GM23338 (cell line): ENCODE data around the gene ARHGAP10. TPM values are rescaled to one million over a fixed set of nuclear protein-coding genes. Genes with fewer than 3 reads are reported as not detected.

Source experiments
- ATAC-seq: fragments of 200-7000 bp; cut with Tn5 transposase; 3 replicates; pipeline ENCODE4 v1.9.1; 2020
- DNase-seq: peaks from one replicate; pipeline ENCODE4 v3.0.0-alpha.2; 2015; ENCODE audit warnings: low spot score
- H2AFZ ChIP-seq: fragments of 200-600 bp; sonication (generic); 2 replicates; pipeline ENCODE4 v1.8.0; 2016; ENCODE audit warnings: antibody characterized with exemption, mild to moderate bottlenecking, moderate library complexity
- H3F3A ChIP-seq: fragments of 200-600 bp; sonication (generic); replicated peaks from 2 replicates; pipeline ENCODE4 v1.8.0; 2017; ENCODE audit warnings: antibody characterized with exemption, mixed run types, low read depth
- H3K27ac ChIP-seq: fragments of 200-600 bp; sonication (generic); 2 replicates; pipeline ENCODE4 v1.6.1; 2016; ENCODE audit warnings: low read depth
- H3K27me3 ChIP-seq: fragments of 200-600 bp; sonication (generic); 2 replicates; pipeline ENCODE4 v1.8.0; 2016; ENCODE audit warnings: mild to moderate bottlenecking, mixed run types, moderate library complexity; ENCODE audit not compliant: insufficient read depth
- H3K36me3 ChIP-seq: fragments of 200-600 bp; sonication (generic); 2 replicates; pipeline ENCODE4 v1.8.0; 2016; ENCODE audit warnings: mild to moderate bottlenecking; ENCODE audit not compliant: insufficient read depth
- H3K4me1 ChIP-seq: fragments of 200-600 bp; sonication (generic); 2 replicates; pipeline ENCODE4 v1.8.0; 2016; ENCODE audit warnings: mild to moderate bottlenecking, moderate library complexity; ENCODE audit not compliant: insufficient read depth
- H3K4me2 ChIP-seq: fragments of 200-600 bp; sonication (generic); 2 replicates; pipeline ENCODE4 v1.7.1; 2017; ENCODE audit warnings: mixed run types
- H3K4me3 ChIP-seq: fragments of 200-600 bp; sonication (generic); 2 replicates; pipeline ENCODE4 v1.6.1; 2016; ENCODE audit warnings: mixed run types
- H3K79me2 ChIP-seq: fragments of 200-600 bp; sonication (generic); replicated peaks from 2 replicates; pipeline ENCODE4 v1.8.0; 2017; ENCODE audit warnings: mild to moderate bottlenecking; ENCODE audit not compliant: insufficient read depth
- H3K9me2 ChIP-seq: fragments of 200-600 bp; sonication (generic); 2 replicates; pipeline ENCODE4 v1.8.0; 2017; ENCODE audit not compliant: insufficient read depth
- H4K20me1 ChIP-seq: fragments of 200-600 bp; sonication (generic); replicated peaks from 2 replicates; pipeline ENCODE4 v1.8.0; 2017; ENCODE audit warnings: mild to moderate bottlenecking; ENCODE audit not compliant: insufficient read depth
- H3K27ac Mint-ChIP-seq: 2 replicates; pipeline ENCODE4 v1.8.0; 2020; ENCODE audit warnings: inconsistent platforms, mild to moderate bottlenecking, moderate library complexity, mixed read lengths
- H3K27me3 Mint-ChIP-seq: 3 replicates; pipeline ENCODE4 v1.8.0; 2022; ENCODE audit warnings: low read depth, mild to moderate bottlenecking, moderate library complexity, mixed read lengths, inconsistent platforms; ENCODE audit not compliant: insufficient read depth, poor library complexity
- H3K36me3 Mint-ChIP-seq: 3 replicates; pipeline ENCODE4 v1.8.0; 2021; ENCODE audit warnings: low read depth, mild to moderate bottlenecking, inconsistent platforms, moderate library complexity, mixed read lengths
- H3K4me1 Mint-ChIP-seq: 3 replicates; pipeline ENCODE4 v1.8.0; 2020; ENCODE audit warnings: mild to moderate bottlenecking, inconsistent platforms, mixed read lengths
- H3K4me3 Mint-ChIP-seq: 3 replicates; pipeline ENCODE4 v1.8.0; 2021; ENCODE audit warnings: moderate library complexity, mild to moderate bottlenecking, inconsistent platforms, mixed read lengths
- H3K9me3 Mint-ChIP-seq: 3 replicates; pipeline ENCODE4 v1.8.0; 2020; ENCODE audit warnings: moderate library complexity, mild to moderate bottlenecking, inconsistent platforms, mixed read lengths
- CREB1 ChIP-seq: fragments of 250-450 bp; sonication (Bioruptor Pico); IDR thresholded peaks from 2 replicates; pipeline ENCODE4 v1.5.0; 2020; ENCODE audit warnings: low read depth, mild to moderate bottlenecking, moderate library complexity
- EZH2 ChIP-seq: fragments of 200-600 bp; sonication (generic); IDR thresholded peaks from one replicate; pipeline ENCODE4 v1.8.0; 2017; ENCODE audit warnings: antibody characterized with exemption, mild to moderate bottlenecking, low read depth; ENCODE audit not compliant: unreplicated experiment
- EZH2phosphoT487 ChIP-seq: fragments of 200-600 bp; sonication (generic); IDR thresholded peaks from one replicate; pipeline ENCODE4 v1.8.1; 2018; ENCODE audit warnings: antibody characterized with exemption; ENCODE audit not compliant: unreplicated experiment
- JUNB ChIP-seq: IDR thresholded peaks from one replicate; pipeline ENCODE4 v1.6.1; 2016; ENCODE audit warnings: antibody characterized with exemption; ENCODE audit not compliant: unreplicated experiment
- NANOG ChIP-seq: IDR thresholded peaks from 2 replicates; pipeline ENCODE4 v1.6.1; 2016; ENCODE audit warnings: antibody characterized with exemption, borderline replicate concordance
- POLR2AphosphoS5 ChIP-seq: IDR thresholded peaks from 2 replicates; pipeline ENCODE4 v1.6.1; 2016; ENCODE audit warnings: antibody characterized with exemption, low read depth
- STAT1 ChIP-seq: IDR thresholded peaks from one replicate; pipeline ENCODE4 v1.6.1; 2016; ENCODE audit warnings: antibody characterized with exemption; ENCODE audit not compliant: unreplicated experiment
- ZNF114 ChIP-seq: fragments of 250-450 bp; sonication (Bioruptor Pico); IDR thresholded peaks from 2 replicates; pipeline ENCODE4 v1.5.0; 2020; ENCODE audit warnings: mild to moderate bottlenecking, moderate library complexity
- ZNF331 ChIP-seq: fragments of 250-450 bp; sonication (Bioruptor Pico); IDR thresholded peaks from 2 replicates; pipeline ENCODE4 v1.5.0; 2020; ENCODE audit warnings: low read depth, mild to moderate bottlenecking, moderate library complexity
- polyA plus RNA-seq: library from polyadenylated mRNA; unstranded; fragments of >200 nt; fragmentation: Nextera tagmentation; extraction: Ambion mirVana; gene quantifications from 2 replicates; pipeline ENCODE4 v1.2.1, GENCODE V29; 2016
- total RNA-seq: library from RNA; depleted of rRNA; stranded (reverse); fragments of >200 nt; shearing (Covaris generic); gene quantifications from 2 replicates; pipeline ENCODE4 v1.2.3, GENCODE V29; 2014
- TF ChIP-seq, protein P1 (sequence below): fragments of 250-450 bp; sonication (Bioruptor Pico); IDR thresholded peaks from 2 replicates; pipeline ENCODE4 v1.5.0; 2020; ENCODE audit warnings: mild to moderate bottlenecking, moderate library complexity
- TF ChIP-seq, protein P2 (sequence below), 2 experiments: fragments of 200-600 bp in 1 of 2; sonication (generic) in 1 of 2; conservative IDR thresholded peaks; 2 replicates each; pipeline versions ENCODE4 v1.5.1 to v1.6.1; 2016 to 2017; ENCODE audit warnings: antibody characterized with exemption in 2 of 2, low read depth in 2 of 2, mild to moderate bottlenecking in 2 of 2, moderate library complexity in 1 of 2
- TF ChIP-seq, protein P3 (sequence below): IDR thresholded peaks from 2 replicates; pipeline ENCODE4 v1.6.1; 2016; ENCODE audit warnings: antibody characterized with exemption
- TF ChIP-seq, protein P4 (sequence below): IDR thresholded peaks from one replicate; pipeline ENCODE4 v1.6.1; 2018; ENCODE audit warnings: antibody characterized with exemption; ENCODE audit not compliant: unreplicated experiment

ARHGAP10 gene
- total and polyA plus RNA-seq, 2 experiments from 2014 or later, result 5.1 to 6.3 TPM

- H3K27ac ChIP-seq, result no peak overlapping the region
- peaks cover 2% of the 10 kb centered on the region for H3K27me3 Mint-ChIP-seq
- TF ChIP-seq STAT1 (no peak), EZH2 (no peak), ZNF331 (CRISPR knock-in tag) (no peak), CREB1 (no peak), POLR2AphosphoS5 (no peak), ZNF114 (CRISPR knock-in tag) (no peak), JUNB (no peak), NANOG (no peak), EZH2phosphoT487 (no peak)
- TF ChIP-seq, protein P1, sequence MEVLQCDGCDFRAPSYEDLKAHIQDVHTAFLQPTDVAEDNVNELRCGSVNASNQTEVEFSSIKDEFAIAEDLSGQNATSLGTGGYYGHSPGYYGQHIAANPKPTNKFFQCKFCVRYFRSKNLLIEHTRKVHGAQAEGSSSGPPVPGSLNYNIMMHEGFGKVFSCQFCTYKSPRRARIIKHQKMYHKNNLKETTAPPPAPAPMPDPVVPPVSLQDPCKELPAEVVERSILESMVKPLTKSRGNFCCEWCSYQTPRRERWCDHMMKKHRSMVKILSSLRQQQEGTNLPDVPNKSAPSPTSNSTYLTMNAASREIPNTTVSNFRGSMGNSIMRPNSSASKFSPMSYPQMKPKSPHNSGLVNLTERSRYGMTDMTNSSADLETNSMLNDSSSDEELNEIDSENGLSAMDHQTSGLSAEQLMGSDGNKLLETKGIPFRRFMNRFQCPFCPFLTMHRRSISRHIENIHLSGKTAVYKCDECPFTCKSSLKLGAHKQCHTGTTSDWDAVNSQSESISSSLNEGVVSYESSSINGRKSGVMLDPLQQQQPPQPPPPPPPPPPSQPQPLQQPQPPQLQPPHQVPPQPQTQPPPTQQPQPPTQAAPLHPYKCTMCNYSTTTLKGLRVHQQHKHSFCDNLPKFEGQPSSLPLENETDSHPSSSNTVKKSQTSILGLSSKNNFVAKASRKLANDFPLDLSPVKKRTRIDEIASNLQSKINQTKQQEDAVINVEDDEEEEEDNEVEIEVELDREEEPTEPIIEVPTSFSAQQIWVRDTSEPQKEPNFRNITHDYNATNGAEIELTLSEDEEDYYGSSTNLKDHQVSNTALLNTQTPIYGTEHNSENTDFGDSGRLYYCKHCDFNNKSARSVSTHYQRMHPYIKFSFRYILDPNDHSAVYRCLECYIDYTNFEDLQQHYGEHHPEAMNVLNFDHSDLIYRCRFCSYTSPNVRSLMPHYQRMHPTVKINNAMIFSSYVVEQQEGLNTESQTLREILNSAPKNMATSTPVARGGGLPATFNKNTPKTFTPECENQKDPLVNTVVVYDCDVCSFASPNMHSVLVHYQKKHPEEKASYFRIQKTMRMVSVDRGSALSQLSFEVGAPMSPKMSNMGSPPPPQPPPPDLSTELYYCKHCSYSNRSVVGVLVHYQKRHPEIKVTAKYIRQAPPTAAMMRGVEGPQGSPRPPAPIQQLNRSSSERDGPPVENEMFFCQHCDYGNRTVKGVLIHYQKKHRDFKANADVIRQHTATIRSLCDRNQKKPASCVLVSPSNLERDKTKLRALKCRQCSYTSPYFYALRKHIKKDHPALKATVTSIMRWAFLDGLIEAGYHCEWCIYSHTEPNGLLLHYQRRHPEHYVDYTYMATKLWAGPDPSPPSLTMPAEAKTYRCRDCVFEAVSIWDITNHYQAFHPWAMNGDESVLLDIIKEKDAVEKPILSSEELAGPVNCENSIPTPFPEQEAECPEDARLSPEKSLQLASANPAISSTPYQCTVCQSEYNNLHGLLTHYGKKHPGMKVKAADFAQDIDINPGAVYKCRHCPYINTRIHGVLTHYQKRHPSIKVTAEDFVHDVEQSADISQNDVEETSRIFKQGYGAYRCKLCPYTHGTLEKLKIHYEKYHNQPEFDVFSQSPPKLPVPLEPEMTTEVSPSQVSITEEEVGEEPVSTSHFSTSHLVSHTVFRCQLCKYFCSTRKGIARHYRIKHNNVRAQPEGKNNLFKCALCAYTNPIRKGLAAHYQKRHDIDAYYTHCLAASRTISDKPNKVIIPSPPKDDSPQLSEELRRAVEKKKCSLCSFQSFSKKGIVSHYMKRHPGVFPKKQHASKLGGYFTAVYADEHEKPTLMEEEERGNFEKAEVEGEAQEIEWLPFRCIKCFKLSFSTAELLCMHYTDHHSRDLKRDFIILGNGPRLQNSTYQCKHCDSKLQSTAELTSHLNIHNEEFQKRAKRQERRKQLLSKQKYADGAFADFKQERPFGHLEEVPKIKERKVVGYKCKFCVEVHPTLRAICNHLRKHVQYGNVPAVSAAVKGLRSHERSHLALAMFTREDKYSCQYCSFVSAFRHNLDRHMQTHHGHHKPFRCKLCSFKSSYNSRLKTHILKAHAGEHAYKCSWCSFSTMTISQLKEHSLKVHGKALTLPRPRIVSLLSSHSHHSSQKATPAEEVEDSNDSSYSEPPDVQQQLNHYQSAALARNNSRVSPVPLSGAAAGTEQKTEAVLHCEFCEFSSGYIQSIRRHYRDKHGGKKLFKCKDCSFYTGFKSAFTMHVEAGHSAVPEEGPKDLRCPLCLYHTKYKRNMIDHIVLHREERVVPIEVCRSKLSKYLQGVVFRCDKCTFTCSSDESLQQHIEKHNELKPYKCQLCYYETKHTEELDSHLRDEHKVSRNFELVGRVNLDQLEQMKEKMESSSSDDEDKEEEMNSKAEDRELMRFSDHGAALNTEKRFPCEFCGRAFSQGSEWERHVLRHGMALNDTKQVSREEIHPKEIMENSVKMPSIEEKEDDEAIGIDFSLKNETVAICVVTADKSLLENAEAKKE (CRISPR knock-in tag), result no peak
- TF ChIP-seq, protein P2, sequence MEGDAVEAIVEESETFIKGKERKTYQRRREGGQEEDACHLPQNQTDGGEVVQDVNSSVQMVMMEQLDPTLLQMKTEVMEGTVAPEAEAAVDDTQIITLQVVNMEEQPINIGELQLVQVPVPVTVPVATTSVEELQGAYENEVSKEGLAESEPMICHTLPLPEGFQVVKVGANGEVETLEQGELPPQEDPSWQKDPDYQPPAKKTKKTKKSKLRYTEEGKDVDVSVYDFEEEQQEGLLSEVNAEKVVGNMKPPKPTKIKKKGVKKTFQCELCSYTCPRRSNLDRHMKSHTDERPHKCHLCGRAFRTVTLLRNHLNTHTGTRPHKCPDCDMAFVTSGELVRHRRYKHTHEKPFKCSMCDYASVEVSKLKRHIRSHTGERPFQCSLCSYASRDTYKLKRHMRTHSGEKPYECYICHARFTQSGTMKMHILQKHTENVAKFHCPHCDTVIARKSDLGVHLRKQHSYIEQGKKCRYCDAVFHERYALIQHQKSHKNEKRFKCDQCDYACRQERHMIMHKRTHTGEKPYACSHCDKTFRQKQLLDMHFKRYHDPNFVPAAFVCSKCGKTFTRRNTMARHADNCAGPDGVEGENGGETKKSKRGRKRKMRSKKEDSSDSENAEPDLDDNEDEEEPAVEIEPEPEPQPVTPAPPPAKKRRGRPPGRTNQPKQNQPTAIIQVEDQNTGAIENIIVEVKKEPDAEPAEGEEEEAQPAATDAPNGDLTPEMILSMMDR (conservative IDR thresholded peaks at IDR 0.05; ENCODE audit: low read depth in 2 of 2), result no peak
- TF ChIP-seq, protein P3, sequence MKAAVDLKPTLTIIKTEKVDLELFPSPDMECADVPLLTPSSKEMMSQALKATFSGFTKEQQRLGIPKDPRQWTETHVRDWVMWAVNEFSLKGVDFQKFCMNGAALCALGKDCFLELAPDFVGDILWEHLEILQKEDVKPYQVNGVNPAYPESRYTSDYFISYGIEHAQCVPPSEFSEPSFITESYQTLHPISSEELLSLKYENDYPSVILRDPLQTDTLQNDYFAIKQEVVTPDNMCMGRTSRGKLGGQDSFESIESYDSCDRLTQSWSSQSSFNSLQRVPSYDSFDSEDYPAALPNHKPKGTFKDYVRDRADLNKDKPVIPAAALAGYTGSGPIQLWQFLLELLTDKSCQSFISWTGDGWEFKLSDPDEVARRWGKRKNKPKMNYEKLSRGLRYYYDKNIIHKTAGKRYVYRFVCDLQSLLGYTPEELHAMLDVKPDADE, result no peak
- TF ChIP-seq, protein P4, sequence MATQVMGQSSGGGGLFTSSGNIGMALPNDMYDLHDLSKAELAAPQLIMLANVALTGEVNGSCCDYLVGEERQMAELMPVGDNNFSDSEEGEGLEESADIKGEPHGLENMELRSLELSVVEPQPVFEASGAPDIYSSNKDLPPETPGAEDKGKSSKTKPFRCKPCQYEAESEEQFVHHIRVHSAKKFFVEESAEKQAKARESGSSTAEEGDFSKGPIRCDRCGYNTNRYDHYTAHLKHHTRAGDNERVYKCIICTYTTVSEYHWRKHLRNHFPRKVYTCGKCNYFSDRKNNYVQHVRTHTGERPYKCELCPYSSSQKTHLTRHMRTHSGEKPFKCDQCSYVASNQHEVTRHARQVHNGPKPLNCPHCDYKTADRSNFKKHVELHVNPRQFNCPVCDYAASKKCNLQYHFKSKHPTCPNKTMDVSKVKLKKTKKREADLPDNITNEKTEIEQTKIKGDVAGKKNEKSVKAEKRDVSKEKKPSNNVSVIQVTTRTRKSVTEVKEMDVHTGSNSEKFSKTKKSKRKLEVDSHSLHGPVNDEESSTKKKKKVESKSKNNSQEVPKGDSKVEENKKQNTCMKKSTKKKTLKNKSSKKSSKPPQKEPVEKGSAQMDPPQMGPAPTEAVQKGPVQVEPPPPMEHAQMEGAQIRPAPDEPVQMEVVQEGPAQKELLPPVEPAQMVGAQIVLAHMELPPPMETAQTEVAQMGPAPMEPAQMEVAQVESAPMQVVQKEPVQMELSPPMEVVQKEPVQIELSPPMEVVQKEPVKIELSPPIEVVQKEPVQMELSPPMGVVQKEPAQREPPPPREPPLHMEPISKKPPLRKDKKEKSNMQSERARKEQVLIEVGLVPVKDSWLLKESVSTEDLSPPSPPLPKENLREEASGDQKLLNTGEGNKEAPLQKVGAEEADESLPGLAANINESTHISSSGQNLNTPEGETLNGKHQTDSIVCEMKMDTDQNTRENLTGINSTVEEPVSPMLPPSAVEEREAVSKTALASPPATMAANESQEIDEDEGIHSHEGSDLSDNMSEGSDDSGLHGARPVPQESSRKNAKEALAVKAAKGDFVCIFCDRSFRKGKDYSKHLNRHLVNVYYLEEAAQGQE, result no peak
- no peaks in the 10 kb centered on the region for H3K79me2 ChIP-seq
- no peaks in the 10 kb centered on the region for H3F3A ChIP-seq
- H3K27me3 ChIP-seq, result no peaks in the 10 kb centered on the region
- H3K4me1 Mint-ChIP-seq, result peaks cover 6% of the 10 kb centered on the region; the same call in 2 of the 3 replicates
- H3K4me2 ChIP-seq, result no peak overlapping the region
- peak overlapping the region; percentile 5; the same call in 1 of the 2 replicates for H3K27ac Mint-ChIP-seq
- no peaks in the 10 kb centered on the region for H4K20me1 ChIP-seq
- H3K9me2 ChIP-seq, result no peaks in the 10 kb centered on the region
- no peak overlapping the region for H3K4me3 ChIP-seq
- H3K4me3 Mint-ChIP-seq, result no peak overlapping the region
- H3K36me3 Mint-ChIP-seq, result no peaks in the 10 kb centered on the region
- DNase-seq, result no peak
- no peak for ATAC-seq
- H3K9me3 Mint-ChIP-seq, result no peaks in the 10 kb centered on the region
- no peaks in the 10 kb centered on the region for H3K4me1 ChIP-seq
- H3K36me3 ChIP-seq, result no peaks in the 10 kb centered on the region
- no peak overlapping the region for H2AFZ ChIP-seq
Observed at GRCh38 chr4:148006001-148006400, 274.1 kb downstream of the ARHGAP10 start.
